GM12878 (cell line): ENCODE data around the gene LPAR5. TPM values are rescaled to one million over a fixed set of nuclear protein-coding genes. Genes with fewer than 3 reads are reported as not detected.

Source experiments
- CBFB ChIP-seq: IDR thresholded peaks from 2 replicates; pipeline ENCODE4 v1.6.1; 2016; ENCODE audit warnings: antibody characterized with exemption, low read depth
- FOXK2 ChIP-seq: fragments of 450-650 bp; IDR thresholded peaks from 2 replicates; pipeline ENCODE4 v1.6.1; 2017; ENCODE audit warnings: mild to moderate bottlenecking, moderate library complexity
- GATAD2B ChIP-seq: fragments of 450-650 bp; conservative IDR thresholded peaks from 2 replicates; pipeline ENCODE4 v1.6.1; 2017; ENCODE audit warnings: low read depth, mild to moderate bottlenecking, moderate library complexity
- IKZF1 ChIP-seq: fragments of 450-650 bp; conservative IDR thresholded peaks from 2 replicates; pipeline ENCODE4 v1.6.1; 2017; ENCODE audit warnings: antibody characterized with exemption, mild to moderate bottlenecking
- MEF2B ChIP-seq: fragments of 450-650 bp; IDR thresholded peaks from 2 replicates; pipeline ENCODE4 v1.6.1; 2018; ENCODE audit warnings: mild to moderate bottlenecking, moderate library complexity; ENCODE audit not compliant: partially characterized antibody, poor library complexity, severe bottlenecking
- NFIC ChIP-seq: IDR thresholded peaks from 2 replicates; pipeline ENCODE4 v1.6.1; 2012; ENCODE audit warnings: low read depth, mild to moderate bottlenecking, inconsistent platforms, low read length, moderate library complexity
- PAX5 ChIP-seq: IDR thresholded peaks from 2 replicates; pipeline ENCODE4 v1.6.1; 2011; ENCODE audit warnings: low read depth, low read length, borderline replicate concordance
- PML ChIP-seq: IDR thresholded peaks from 2 replicates; pipeline ENCODE4 v1.6.1; 2012; ENCODE audit warnings: low read length, inconsistent platforms
- POU2F2 ChIP-seq: IDR thresholded peaks from 3 replicates; pipeline ENCODE4 v1.6.1; 2011; ENCODE audit warnings: low read depth, mild to moderate bottlenecking, low read length, borderline replicate concordance
- RUNX3 ChIP-seq: IDR thresholded peaks from 2 replicates; pipeline ENCODE4 v1.6.1; 2012; ENCODE audit warnings: low read length, inconsistent platforms
- SMARCA5 ChIP-seq: fragments of 450-650 bp; IDR thresholded peaks from 2 replicates; pipeline ENCODE4 v1.6.1; 2017; ENCODE audit warnings: mild to moderate bottlenecking
- SMC3 ChIP-seq: IDR thresholded peaks from 2 replicates; pipeline ENCODE4 v1.6.1; 2011; ENCODE audit warnings: low read length, improper control_type of control experiment, borderline replicate concordance
- ZNF217 ChIP-seq: fragments of 450-650 bp; IDR thresholded peaks from 2 replicates; pipeline ENCODE4 v1.6.1; 2017; ENCODE audit warnings: antibody characterized with exemption, mild to moderate bottlenecking
- polyA plus RNA-seq, 11 experiments: library from polyadenylated mRNA; depleted of rRNA in 4 of 11; unstranded in 6 of 11; stranded (reverse) in 5 of 11; fragments of >200 nt; fragmentation: Nextera tagmentation in 4 of 11; fragmentation: Illumina TruSeq in 1 of 11; extraction: Ambion mirVana in 4 of 11; extraction: Trizol in 1 of 11; gene quantifications; 1 replicate in 1 of 11; 2 replicates in 10 of 11; pipeline versions ENCODE4 v1.2.1 to v1.2.3, GENCODE V29; 2011 to 2016; ENCODE audit warnings: inconsistent platforms in 2 of 11, missing spikeins in 2 of 11, low read depth in 1 of 11
- total RNA-seq, 4 experiments: library from RNA; depleted of rRNA in 3 of 4; stranded (reverse); fragments of >200 nt in 3 of 4; fragmentation: Illumina TruSeq in 1 of 4; extraction: Trizol in 1 of 4; gene quantifications; 2 replicates each; pipeline versions ENCODE4 v1.2.1 to v1.2.3, GENCODE V29; 2013 to 2021
- TF ChIP-seq, protein P1 (sequence below): IDR thresholded peaks from 2 replicates; pipeline ENCODE4 v1.6.1; 2012; ENCODE audit warnings: low read depth, low read length, improper control_type of control experiment
- TF ChIP-seq, protein P2 (sequence below): fragments of 450-650 bp; formaldehyde crosslinking; IDR thresholded peaks from 2 replicates; pipeline ENCODE4 v1.4.0; 2020; ENCODE audit warnings: mild to moderate bottlenecking, moderate library complexity
- TF ChIP-seq, protein P3 (sequence below): fragments of 150-350 bp; IDR thresholded peaks from 2 replicates; pipeline ENCODE4 v1.6.1; 2014; ENCODE audit warnings: mild to moderate bottlenecking, low read depth, low read length
- TF ChIP-seq, protein P4 (sequence below): IDR thresholded peaks from 2 replicates; pipeline ENCODE4 v1.6.1; 2012; ENCODE audit warnings: low read length, inconsistent platforms
- TF ChIP-seq, protein P5 (sequence below): fragments of 450-650 bp; IDR thresholded peaks from 2 replicates; pipeline ENCODE4 v1.6.1; 2016; ENCODE audit warnings: mild to moderate bottlenecking
- TF ChIP-seq, protein P6 (sequence below): IDR thresholded peaks from 2 replicates; pipeline ENCODE4 v1.6.1; 2012; ENCODE audit warnings: low read depth, low read length, improper control_type of control experiment

LPAR5 gene
- total and polyA plus RNA-seq, 10 of the 15 experiments (the other 5 are each of a cell fraction or from before 2014, with no cell fraction given): 1.3 to 7.9 (median 5.3) TPM

DNA sequence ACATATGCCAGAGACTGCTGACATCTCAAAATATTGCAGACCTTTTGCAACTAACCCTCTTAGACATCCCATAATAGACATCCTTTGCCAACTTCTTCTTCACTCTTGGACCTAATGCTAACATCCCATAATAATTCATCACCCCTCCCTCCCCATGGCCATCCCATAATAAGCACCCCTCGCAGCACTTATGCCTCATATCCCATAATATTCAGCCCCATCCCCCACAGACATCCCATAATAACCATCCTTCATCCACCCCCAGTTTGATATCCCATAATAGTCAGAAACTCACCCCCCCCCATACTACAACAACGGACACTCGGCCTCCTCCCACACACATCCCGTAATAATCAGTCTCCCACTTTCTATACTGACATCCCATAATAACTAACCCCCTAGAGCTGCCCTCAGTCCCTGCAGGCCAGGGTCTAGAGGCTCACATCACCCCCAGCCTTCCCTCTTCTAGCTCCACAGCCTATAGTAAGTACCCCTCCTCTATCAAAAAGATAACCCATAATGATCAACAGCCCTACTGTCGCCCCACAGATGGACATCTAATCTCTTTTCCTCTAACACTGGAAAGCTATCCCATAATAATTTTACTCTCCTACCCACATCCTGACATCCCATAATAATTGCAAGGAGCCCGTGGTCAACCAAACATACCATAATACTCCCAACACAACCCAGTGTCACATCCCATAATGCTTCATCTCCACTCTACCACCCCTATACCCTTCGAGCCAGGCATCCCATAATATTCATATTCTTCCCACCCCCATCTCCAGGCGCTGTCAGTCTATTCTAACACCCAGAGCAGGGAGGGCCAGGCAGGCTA, 27.8 kb downstream of the LPAR5 start (continued):
- TF ChIP-seq, protein P1, sequence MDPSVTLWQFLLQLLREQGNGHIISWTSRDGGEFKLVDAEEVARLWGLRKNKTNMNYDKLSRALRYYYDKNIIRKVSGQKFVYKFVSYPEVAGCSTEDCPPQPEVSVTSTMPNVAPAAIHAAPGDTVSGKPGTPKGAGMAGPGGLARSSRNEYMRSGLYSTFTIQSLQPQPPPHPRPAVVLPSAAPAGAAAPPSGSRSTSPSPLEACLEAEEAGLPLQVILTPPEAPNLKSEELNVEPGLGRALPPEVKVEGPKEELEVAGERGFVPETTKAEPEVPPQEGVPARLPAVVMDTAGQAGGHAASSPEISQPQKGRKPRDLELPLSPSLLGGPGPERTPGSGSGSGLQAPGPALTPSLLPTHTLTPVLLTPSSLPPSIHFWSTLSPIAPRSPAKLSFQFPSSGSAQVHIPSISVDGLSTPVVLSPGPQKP: no peak
- TF ChIP-seq, protein P2, sequence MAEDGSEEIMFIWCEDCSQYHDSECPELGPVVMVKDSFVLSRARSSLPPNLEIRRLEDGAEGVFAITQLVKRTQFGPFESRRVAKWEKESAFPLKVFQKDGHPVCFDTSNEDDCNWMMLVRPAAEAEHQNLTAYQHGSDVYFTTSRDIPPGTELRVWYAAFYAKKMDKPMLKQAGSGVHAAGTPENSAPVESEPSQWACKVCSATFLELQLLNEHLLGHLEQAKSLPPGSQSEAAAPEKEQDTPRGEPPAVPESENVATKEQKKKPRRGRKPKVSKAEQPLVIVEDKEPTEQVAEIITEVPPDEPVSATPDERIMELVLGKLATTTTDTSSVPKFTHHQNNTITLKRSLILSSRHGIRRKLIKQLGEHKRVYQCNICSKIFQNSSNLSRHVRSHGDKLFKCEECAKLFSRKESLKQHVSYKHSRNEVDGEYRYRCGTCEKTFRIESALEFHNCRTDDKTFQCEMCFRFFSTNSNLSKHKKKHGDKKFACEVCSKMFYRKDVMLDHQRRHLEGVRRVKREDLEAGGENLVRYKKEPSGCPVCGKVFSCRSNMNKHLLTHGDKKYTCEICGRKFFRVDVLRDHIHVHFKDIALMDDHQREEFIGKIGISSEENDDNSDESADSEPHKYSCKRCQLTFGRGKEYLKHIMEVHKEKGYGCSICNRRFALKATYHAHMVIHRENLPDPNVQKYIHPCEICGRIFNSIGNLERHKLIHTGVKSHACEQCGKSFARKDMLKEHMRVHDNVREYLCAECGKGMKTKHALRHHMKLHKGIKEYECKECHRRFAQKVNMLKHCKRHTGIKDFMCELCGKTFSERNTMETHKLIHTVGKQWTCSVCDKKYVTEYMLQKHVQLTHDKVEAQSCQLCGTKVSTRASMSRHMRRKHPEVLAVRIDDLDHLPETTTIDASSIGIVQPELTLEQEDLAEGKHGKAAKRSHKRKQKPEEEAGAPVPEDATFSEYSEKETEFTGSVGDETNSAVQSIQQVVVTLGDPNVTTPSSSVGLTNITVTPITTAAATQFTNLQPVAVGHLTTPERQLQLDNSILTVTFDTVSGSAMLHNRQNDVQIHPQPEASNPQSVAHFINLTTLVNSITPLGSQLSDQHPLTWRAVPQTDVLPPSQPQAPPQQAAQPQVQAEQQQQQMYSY (CRISPR knock-in tag): peak; percentile 7; the same call in 1 of the 2 replicates
- no peak for TF ChIP-seq FOXK2
- TF ChIP-seq NFIC: peak; percentile 52; the same call in 1 of the 2 replicates
- TF ChIP-seq, protein P3, sequence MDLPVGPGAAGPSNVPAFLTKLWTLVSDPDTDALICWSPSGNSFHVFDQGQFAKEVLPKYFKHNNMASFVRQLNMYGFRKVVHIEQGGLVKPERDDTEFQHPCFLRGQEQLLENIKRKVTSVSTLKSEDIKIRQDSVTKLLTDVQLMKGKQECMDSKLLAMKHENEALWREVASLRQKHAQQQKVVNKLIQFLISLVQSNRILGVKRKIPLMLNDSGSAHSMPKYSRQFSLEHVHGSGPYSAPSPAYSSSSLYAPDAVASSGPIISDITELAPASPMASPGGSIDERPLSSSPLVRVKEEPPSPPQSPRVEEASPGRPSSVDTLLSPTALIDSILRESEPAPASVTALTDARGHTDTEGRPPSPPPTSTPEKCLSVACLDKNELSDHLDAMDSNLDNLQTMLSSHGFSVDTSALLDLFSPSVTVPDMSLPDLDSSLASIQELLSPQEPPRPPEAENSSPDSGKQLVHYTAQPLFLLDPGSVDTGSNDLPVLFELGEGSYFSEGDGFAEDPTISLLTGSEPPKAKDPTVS: no peak
- no peak for TF ChIP-seq ZNF217
- TF ChIP-seq CBFB: no peak; the same call in 1 of the 2 replicates
- 0 out of 2 replicates have a peak, but pooled peaks have one; percentile 20 for TF ChIP-seq GATAD2B
- no peak for TF ChIP-seq PAX5
- TF ChIP-seq, protein P4, sequence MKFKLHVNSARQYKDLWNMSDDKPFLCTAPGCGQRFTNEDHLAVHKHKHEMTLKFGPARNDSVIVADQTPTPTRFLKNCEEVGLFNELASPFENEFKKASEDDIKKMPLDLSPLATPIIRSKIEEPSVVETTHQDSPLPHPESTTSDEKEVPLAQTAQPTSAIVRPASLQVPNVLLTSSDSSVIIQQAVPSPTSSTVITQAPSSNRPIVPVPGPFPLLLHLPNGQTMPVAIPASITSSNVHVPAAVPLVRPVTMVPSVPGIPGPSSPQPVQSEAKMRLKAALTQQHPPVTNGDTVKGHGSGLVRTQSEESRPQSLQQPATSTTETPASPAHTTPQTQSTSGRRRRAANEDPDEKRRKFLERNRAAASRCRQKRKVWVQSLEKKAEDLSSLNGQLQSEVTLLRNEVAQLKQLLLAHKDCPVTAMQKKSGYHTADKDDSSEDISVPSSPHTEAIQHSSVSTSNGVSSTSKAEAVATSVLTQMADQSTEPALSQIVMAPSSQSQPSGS: no peak
- TF ChIP-seq MEF2B: peak; percentile 20
- TF ChIP-seq POU2F2: peak; percentile 81; the same call in 2 of the 3 replicates
- TF ChIP-seq SMC3: peak; percentile 30
- peak; percentile 79 for TF ChIP-seq SMARCA5
- TF ChIP-seq PML: no peak
- TF ChIP-seq RUNX3: peak; percentile 38; the same call in 1 of the 2 replicates
- TF ChIP-seq IKZF1: 0 out of 2 replicates have a peak, but pooled peaks have one; percentile 31
- TF ChIP-seq, protein P5, sequence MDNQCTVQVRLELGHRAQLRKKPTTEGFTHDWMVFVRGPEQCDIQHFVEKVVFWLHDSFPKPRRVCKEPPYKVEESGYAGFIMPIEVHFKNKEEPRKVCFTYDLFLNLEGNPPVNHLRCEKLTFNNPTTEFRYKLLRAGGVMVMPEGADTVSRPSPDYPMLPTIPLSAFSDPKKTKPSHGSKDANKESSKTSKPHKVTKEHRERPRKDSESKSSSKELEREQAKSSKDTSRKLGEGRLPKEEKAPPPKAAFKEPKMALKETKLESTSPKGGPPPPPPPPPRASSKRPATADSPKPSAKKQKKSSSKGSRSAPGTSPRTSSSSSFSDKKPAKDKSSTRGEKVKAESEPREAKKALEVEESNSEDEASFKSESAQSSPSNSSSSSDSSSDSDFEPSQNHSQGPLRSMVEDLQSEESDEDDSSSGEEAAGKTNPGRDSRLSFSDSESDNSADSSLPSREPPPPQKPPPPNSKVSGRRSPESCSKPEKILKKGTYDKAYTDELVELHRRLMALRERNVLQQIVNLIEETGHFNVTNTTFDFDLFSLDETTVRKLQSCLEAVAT: peak; percentile 24
- TF ChIP-seq, protein P6, sequence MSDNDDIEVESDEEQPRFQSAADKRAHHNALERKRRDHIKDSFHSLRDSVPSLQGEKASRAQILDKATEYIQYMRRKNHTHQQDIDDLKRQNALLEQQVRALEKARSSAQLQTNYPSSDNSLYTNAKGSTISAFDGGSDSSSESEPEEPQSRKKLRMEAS: no peak
